Measurements from ENCODE around the gene MND1.

MND1 gene

DNA sequence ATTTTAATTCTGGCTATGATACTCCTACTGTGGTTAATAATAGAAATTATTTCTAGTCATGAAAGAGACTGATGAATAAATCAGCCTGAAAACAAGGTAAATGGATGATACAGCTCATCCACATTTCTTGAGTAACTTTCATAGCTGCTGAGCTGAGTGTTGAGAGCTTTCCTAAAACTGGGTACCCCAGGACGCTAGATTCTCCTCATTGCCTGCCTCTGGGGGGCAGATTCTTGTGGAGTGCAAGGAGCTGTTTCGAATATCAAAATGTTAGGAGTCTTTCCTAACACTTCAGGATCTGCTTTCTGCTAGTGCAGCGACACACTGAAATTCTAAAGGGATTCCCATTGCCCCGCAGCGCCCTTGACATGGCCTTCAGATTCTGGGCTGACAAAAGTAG is 2.1 kb downstream of the MND1 start:
- DNase-seq (ENCODE audit: low spot score) = no peak

DNA sequence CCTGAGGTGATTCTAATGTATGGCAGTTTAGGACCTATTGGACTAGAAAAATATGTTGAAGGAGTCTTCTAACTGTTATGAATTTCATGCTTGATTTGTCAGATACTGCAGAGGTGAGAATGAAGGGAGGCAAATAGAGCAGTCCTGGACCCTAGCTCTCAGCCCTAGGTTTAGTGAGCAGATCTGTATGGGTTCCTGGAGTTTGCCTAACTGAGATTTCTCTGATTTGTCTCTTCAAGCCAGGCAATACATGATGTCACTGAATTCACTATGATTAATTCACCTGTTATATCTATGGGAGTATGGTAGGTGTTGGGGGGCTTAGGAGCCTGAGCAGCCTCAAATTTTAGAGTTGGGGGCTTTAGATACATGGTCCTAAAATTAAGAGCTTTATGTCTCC is 2.6 kb downstream of the MND1 start:
- DNase-seq (ENCODE audit: low spot score) = no peak

DNA sequence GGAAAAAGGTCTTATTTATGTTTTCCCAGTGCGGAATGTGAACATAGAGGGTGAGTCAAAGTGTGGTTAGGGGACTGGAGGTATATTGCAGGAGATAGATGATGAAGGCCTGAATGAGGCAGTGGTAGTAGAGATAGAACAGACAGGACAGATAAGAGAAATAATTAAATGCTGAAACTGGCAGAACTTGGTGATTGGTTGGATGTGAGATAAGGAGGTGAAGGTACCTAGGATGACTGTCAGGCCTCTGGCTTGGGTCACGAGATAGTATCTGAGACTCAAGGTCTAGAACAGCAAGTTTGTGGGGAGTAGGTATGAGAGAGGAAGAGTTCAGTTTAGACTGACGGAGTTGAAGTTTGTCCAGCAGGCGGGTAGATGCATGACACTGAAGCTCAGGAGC is 3.5 kb downstream of the MND1 start:
- DNase-seq (ENCODE audit: low spot score) = no peak

DNA sequence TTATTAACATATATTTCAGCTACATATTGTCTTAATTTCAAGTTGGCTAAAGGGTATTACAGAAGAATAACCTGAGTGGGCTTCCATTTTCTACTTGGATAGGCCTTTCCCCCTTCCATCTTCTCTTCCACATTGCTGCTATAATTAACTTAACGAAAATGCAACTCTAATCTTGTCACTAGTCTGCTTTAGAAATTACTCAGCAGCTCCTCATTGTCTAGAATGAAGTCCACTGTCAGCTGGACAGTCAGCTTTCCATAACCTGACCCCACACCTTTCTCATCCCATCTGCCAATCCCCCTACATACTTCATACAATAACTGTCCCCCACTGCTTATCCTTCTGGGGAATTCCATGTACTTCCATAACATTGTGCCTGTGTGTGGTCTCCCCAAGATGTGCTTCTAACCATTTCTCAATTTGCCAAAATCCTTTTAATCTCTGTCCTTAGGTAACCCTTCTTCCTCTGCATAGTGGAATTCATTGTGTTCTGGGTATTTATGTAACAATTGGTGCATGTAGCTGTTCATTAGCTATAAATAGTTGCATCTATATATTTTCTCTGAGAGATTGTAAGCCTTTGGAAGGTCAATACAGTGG is 4.8 kb downstream of the MND1 start:
- DNase-seq (ENCODE audit: low spot score) = no peak

DNA sequence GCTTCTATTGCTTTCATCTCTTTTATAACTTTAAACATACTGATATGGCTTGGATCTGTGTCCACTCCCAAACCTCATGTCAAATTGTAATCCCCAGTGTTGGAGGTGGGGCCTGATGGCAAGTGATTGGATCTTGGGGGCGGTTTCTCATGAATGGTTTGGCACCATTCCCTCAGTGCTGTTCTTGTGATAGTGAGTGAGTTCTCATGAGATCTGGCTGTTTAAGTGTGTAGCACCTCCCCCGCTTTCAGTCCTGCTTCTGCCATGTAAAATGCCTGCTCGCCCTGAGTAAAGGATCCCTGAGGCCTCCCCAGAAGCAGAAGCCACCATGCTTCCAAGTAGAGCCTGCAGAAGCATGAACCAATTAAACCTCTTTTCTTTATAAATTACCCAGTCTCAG is 17.7 kb downstream of the MND1 start:
- DNase-seq (ENCODE audit: low spot score) = no peak

DNA sequence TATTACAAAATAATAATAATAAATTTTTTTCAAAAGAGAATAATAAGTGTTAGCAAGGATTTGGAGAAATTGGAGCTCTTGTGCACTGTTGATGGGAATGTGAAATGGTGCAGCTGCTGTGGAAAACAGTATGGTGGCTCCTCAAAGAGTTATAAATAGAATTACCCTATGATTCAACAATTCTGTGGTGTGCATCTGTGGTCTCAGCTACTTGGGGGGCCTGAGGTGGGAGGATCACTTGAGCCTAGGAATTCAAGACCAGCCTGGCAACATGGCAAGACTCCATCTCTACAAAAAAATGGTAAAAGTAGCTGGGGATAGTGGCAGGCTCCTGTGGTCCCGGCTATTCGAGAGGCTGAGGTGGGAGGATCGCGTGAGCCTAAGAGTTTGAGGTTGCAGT is 19.6 kb downstream of the MND1 start:
- DNase-seq (ENCODE audit: low spot score) = no peak

DNA sequence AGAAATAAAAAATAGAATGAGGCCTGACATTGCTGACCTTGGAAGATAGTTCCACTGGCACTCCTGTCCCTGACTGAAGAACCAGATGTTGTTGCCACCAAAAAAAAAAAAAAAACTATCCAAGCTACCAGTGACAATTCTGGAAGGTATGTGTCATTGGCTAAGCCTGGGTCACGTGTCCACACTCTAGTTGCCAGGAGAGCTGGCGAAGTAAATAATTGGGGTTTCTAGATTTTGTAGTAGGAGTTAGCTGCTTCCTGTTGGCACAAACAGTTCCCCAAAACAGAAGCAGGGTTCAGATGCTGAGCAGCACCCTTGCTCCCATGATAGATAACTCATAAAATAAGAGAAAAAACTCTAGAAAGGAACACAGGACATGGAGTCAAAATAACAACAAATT is 20.5 kb downstream of the MND1 start:
- no peak for DNase-seq (ENCODE audit: low spot score)

DNA sequence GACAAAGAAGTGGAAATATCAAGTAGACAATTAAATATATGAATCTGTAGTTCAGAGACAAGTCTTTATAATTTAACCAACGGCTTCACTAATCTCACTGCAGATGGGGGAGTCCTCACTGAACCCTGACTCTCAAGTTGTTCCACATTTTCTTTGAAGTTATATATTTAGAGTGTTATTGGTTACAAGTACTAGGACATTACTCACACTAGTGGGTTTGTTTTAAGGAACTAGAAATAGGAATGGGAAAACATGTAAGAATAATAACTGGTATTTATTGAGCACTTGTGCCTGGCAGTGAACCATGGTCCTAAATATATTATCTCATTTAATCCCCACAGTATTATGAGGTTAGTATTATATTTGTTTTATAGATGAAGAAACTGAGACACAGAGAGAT is 22.0 kb downstream of the MND1 start:
- DNase-seq (ENCODE audit: low spot score) = no peak

DNA sequence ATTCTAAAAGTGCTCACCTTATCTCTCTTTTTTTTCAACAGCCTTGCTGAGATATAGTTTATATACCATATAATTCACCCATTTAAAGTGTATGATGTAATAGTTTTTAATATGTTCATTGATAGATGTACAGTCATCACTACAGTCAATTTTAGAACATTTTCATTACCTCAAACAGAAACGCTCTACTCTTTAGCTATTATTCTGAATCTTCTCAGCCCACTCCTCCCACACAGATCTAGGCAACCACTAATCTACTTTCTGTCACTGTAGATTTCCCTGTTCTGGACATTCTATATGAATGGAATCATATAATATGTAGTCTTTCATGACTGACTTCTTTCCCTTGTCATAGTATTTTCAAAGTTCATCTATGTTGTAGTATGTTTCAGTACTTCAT is 22.6 kb downstream of the MND1 start:
- no peak for DNase-seq (ENCODE audit: low spot score)

DNA sequence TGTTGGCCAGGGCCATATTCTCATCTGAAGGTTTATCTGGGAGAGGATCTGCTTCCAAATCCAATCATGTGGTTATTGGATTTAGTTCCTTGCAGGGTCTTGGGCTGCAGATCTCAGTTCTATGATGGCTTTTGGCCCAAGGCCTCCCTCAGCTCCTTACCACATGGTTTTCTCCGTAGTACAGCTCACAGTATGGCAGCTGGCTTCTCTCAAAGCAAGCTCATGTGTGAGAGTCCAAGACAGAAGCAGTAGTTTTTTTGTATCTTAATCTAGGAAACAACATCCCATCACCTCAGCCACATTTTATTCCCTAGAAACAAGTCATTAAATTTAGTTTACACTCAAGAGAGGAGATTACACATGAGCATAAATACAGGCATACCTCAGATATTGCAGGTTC is 24.5 kb downstream of the MND1 start:
- no peak for DNase-seq (ENCODE audit: low spot score)

DNA sequence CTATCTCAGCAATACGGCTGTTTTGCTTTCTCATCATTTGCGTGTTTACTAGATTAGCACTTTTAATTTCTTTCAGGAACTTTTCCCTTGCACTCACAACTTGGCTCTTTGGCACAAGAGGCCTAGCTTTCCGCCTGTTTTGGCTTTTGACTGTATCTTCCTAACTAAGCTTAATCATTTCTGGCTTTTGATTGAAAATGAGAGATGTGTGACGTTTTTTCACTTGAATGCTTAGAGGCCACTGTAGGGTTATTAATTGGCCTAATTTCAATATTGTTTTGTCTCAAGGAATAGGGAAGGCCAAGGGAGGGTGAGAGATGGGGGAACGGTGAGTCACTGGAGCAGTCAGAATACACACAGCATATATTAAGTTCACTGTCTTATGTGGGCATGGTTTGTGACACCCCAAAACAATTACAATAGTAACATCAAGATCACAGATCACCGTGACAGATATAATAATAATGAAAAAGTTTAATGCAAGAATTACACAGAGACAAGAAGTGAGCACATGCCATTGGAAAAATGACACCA is 27.3 kb downstream of the MND1 start:
- no peak for DNase-seq (ENCODE audit: low spot score)

DNA sequence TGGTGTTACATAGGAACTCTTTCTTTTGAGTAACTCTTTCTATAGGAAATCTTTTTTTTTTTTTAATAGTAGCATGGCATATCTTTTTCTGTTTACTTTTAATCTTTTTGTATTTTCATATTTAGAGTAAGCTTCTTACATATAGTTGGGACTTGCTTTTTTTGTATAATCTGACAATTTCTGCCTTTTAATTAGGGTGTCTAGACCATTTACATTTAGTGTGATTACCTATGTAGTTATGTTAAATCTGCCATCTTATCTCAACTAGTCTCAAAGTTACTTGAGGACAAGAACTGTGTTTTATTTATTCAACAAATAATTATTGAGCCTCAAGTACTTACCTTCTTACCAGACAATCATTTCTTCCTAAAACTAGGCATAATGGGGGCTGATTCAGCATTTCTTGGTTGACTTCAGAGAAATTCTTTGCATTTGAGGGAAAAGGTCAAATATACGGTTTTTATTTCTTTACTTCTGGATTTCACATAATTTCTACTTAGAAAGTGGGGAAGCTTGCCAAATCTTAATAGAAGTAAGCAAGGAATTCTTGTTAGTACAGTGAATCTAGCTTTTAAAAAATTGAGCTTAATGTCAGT is 28.6 kb downstream of the MND1 start:
- DNase-seq (ENCODE audit: low spot score) = no peak

DNA sequence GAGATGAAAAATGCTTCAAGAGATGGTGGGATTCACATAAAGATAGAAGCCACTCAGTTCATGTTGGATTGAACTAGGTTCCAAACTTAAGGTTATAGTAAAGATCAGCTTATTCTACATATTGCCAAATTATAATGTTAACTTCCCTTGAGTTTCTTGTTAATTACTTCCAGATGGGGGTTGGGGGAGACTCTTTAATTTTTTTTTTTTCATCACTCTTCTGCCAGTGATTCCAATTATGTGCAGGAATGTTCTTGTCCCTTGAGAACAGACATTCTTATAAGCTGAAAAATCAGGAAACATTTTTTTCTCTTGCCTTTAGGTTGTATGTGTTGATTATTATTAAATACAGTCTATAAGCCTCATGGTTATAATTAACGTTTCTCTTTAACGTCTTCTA is 30.0 kb downstream of the MND1 start:
- DNase-seq (ENCODE audit: low spot score) = no peak

DNA sequence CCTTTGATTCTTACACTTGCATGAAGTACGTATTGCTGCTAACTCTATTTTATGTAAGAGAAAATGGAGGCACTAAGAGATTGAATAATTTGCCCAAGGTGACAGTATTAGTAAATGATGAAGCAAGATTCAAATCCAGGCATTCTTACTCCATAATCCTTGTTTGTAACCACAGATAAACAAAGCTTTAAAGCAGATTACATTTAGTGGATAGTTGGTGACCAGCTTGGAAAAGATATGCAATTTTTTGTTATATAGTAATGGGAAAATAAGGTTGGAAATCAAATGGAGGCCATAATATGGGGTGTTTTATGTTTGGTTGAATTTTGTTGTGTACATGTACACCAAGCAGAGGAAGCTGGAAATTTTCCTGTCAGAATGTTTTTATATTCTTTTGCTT is 30.8 kb downstream of the MND1 start:
- no peak for DNase-seq (ENCODE audit: low spot score)

DNA sequence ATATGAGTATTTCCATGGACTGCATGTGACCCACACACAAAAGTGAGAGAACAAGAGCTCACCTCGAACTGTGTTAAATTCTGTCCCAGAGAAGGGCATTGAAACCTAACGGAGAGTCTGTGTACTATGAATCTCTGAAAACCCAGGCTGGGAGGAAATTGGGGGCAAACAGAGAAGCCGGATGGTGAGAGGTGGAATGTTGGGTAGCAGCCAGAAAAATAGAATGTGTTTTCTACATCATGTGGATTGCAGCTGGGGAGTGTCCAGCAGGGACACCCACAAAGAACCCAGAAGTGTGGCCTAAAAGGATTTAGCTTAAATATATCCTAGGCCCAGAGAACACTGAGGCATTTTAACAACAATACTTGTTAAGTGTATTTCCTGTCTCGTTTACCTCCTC is 38.6 kb downstream of the MND1 start:
- DNase-seq (ENCODE audit: low spot score) = no peak

DNA sequence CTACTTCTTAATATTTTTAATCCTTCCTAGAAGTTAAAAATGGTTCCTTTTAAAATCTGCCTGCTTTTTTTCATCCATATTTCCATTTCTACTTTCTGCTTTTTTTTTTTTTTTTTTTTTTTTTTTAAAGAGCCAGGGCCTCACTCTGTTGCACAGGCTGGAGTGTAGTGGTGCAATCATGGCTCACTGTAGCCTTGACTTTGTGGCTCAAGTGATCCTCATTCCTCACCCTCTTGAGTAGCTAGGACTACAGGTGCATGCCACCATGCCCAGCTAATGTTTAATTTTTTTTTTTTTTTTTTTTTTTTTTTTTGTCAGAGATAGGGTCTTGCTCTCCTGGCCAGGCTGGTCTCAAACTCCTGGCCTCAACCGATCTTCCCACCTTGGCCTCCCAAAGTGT is 39.7 kb downstream of the MND1 start:
- no peak for DNase-seq (ENCODE audit: low spot score)

DNA sequence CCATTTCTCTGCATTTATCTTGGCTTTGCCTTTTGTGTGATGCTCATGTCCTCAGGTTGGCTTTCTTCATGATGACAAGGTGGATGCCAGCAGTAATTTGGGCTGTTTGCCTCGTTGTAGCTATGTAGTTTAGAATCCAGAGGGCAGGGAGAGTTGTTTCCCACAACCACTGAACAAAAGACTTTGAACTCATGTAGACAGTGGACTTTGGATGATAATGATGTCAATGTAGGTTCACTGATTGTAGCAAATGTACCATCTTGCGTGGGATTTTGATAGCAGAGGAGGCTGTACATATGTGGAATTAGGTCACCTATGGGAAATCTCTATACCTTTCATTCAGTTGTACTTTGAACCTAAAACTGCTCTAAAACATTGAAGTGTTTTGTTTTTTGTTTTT is 41.3 kb downstream of the MND1 start:
- DNase-seq (ENCODE audit: low spot score) = no peak

DNA sequence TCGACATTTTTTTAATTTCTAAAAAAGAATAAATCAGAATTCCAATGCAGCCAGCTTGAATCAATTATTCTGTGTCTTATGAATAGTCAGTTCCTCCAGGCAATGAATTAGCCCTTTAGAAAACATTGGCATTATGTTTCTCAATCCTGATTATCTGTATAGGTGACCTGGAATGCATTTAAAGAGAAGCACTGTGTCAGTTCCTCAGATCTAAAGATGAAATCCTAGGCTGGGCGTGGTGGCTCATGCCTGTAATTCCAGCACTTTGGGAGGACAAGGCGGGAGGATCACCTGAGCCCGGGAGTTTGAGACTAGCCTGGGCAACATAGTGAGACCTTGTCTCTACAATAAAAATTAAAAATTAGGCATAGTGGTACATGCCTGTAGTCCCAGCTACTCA is 43.5 kb downstream of the MND1 start:
- no peak for DNase-seq (ENCODE audit: low spot score)

DNA sequence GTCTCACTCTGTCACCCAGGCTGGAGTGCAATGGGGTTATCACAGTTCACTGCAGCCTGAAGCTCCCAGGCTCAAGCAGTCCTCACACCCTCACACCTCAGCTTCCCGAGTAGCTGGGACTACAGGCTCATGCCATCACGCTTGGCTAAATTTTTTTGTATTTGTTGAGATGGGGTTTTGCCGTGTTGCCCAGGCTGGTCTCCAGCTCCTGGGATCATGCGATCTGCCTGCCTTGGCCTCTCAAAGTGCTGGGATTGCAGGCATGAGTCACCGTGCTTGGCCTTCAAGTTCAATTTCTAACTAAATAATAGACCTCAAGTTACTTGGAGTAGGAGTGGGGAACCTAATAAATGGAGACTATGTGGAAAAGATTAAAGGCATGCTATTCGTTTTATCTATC is 48.9 kb downstream of the MND1 start:
- no peak for DNase-seq (ENCODE audit: low spot score)

DNA sequence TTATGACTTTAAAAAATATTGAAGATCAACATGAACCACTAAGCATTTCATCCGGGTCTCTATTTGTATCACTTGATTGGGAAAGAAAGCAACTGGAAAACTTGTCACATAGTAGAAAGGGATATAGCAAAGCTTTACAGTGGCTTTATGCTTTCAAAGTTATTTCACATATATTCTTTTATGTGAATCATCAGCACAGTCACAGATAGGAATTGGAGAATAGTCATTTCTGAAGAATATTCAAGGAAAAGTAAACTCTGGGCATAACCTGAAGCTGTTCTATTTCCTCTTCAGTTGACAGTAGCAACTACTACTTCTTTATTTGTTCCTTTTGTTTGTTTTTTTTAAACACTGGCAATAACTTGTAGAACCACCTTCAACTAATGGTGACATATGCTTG is 50.5 kb downstream of the MND1 start:
- DNase-seq (ENCODE audit: low spot score) = no peak

DNA sequence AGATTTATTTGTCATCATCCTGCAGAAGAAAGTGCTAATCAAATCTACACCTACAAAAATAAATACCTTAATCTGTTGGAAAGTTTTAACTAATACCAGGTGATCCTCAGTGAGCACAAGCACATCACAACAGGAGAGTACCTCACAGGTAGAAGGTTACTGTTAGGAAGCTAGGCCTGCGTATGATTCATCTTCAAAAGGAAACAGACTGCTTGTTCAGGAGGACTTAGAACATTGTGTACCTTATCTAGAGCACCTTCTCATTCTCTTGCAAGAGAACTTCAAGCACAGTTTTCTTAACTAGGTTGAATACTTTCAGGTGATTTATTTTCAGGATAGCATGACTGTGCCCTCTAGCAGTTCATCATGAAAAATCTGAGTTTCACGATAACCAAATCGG is 54.2 kb downstream of the MND1 start:
- peak; percentile 6 for DNase-seq (ENCODE audit: low spot score)

DNA sequence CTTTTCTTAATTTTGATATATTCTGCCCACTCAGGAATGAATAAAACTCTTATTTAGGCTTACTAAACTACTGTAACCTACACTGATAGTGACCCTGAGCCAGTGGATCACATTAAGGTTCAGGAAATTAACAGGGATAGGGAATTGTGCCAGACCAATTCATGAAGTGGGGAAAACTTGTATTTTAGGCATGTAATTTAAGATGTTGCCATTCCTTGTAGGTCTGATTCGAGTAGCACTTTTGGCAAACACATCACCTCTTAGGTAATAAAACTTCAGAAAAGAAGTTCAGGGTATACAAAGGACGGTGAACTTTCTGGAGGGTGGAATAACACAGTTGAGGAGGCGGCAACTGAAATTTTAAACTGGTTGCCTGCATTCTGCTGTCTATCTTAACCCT is 54.9 kb downstream of the MND1 start:
- DNase-seq (ENCODE audit: low spot score) = no peak

DNA sequence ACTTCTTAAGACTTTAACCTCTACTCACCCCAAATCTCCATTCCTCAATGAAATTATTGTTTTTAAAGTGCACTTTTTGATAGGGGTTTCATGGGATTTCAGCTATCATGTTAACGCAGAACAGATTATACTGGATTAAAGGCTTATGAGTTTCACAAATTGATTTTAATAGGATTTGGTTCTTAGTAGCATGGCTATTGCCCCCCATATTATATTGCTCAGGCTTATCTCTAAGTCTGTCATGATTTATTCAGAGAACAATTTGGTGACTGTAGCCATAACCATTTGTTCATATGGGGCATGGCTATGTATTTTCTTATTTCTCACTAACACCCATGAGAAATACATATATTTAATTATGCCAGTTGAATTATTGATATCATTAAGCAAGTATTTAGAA is 57.0 kb downstream of the MND1 start:
- DNase-seq (ENCODE audit: low spot score) = no peak

DNA sequence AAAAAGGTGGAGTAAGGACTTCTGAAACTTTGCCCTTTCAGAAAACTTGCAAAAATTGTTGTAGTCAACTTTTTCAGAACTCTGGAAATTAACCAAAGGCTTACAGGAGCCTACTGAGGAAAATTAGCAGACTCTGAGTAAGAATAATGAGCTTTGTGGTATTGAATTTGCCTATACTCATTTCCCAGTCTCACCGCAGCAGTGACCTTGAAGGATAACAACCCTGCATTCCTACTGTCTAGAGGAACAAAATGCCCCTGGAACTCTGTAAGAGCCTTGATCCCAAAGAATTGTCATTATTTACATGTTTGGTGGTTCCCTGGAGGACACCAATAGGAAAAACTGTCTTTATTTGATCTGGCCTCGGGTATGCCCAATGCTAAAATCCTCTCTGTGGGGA is 57.9 kb downstream of the MND1 start:
- no peak for DNase-seq (ENCODE audit: low spot score)

Data from CD4-positive, alpha-beta T cell treated with Interleukin-6 at 100 ng/mL for 8 hours (primary cell).